Fibroblast of lung (primary cell): ENCODE results near the gene SERF1B. TPM values are rescaled to one million over a fixed set of nuclear protein-coding genes. Genes with fewer than 3 reads are reported as not detected.
"Not testable (repeated sequence)": the region's sequence is repeated elsewhere in the genome, so short reads cannot be mapped to it uniquely, and the experiment has no call there.

ENCODE experiments used
- DNase-seq, 2 donors: peaks; one replicate each; pipeline versions ENCODE4 v3.0.0 to v3.0.0-alpha.2; 2010; ENCODE audit warnings: low read depth in 2 of 2
- H2AFZ ChIP-seq: 2 replicates; pipeline ENCODE4 v1.5.1; 2012; ENCODE audit warnings: low read length, control low read depth, inconsistent platforms
- H3K27ac ChIP-seq: 2 replicates; pipeline ENCODE4 v1.5.1; 2011; ENCODE audit warnings: low read length, control low read depth; ENCODE audit not compliant: insufficient read depth
- H3K27me3 ChIP-seq: 2 replicates; pipeline ENCODE4 v1.5.1; 2011; ENCODE audit warnings: mild to moderate bottlenecking, low read length; ENCODE audit not compliant: control insufficient read depth, insufficient read depth
- H3K36me3 ChIP-seq: 2 replicates; pipeline ENCODE4 v1.5.1; 2011; ENCODE audit warnings: low read length; ENCODE audit not compliant: control insufficient read depth, insufficient read depth
- H3K4me1 ChIP-seq: 2 replicates; pipeline ENCODE4 v1.5.1; 2011; ENCODE audit warnings: low read length; ENCODE audit not compliant: control insufficient read depth, insufficient read depth; ENCODE audit errors: extremely low read depth
- H3K4me2 ChIP-seq: 2 replicates; pipeline ENCODE4 v1.5.1; 2011; ENCODE audit warnings: low read length, control low read depth; ENCODE audit not compliant: insufficient read depth; ENCODE audit errors: extremely low read depth
- H3K4me3 ChIP-seq, 4 experiments: fragments of 200-600 bp in 1 of 4; sonication (generic) in 1 of 4; replicated peaks in 1 of 4; 2 replicates each; pipeline ENCODE4 v1.5.1; 2011 to 2016; ENCODE audit warnings: low read length in 4 of 4, low read depth in 3 of 4, mild to moderate bottlenecking in 3 of 4, control low read depth in 2 of 4, inconsistent platforms in 1 of 4, mixed read lengths in 1 of 4; ENCODE audit not compliant: insufficient read depth in 1 of 4; ENCODE audit errors: control extremely low read depth in 1 of 4
- H3K79me2 ChIP-seq: 2 replicates; pipeline ENCODE4 v1.5.1; 2012; ENCODE audit warnings: mild to moderate bottlenecking, low read length, inconsistent platforms; ENCODE audit not compliant: control insufficient read depth, insufficient read depth
- H3K9ac ChIP-seq: 2 replicates; pipeline ENCODE4 v1.5.1; 2011; ENCODE audit warnings: mild to moderate bottlenecking, low read length, control low read depth; ENCODE audit not compliant: insufficient read depth
- H3K9me3 ChIP-seq: 2 replicates; pipeline ENCODE4 v1.5.1; 2012; ENCODE audit warnings: low read depth, low read length; ENCODE audit not compliant: control insufficient read depth, insufficient read depth
- H4K20me1 ChIP-seq: 2 replicates; pipeline ENCODE4 v1.5.1; 2011; ENCODE audit warnings: low read length; ENCODE audit not compliant: control insufficient read depth, insufficient read depth; ENCODE audit errors: extremely low read depth
- polyA plus RNA-seq, 2 donors: library from polyadenylated mRNA; depleted of rRNA in 1 of 2; stranded (reverse) in 1 of 2; unstranded in 1 of 2; fragments of >200 nt; gene quantifications; 2 replicates each; pipeline ENCODE4 v1.2.1, GENCODE V29; 2011 to 2012; ENCODE audit warnings: missing spikeins in 1 of 2
- total RNA-seq: library from RNA; depleted of rRNA; stranded (reverse); fragments of >200 nt; gene quantifications from 2 replicates; pipeline ENCODE4 v1.2.1, GENCODE V29; 2014

The SERF1B gene
- total and polyA plus RNA-seq, 2 donors (not counting 1 experiment from before 2014, with no cell fraction given): 19.8 to 38.5 TPM

GRCh38 chr5:70049790-70050142 is 24.7 kb downstream of the SERF1B start:
- not testable (repeated sequence) for H3K36me3 ChIP-seq, H3K9ac ChIP-seq, H3K4me3 ChIP-seq, DNase-seq, H3K9me3 ChIP-seq, H2AFZ ChIP-seq, H3K27me3 ChIP-seq, H3K4me1 ChIP-seq, H4K20me1 ChIP-seq, H3K27ac ChIP-seq, H3K4me2 ChIP-seq, H3K79me2 ChIP-seq

- not testable (repeated sequence) for H3K4me1 ChIP-seq, H3K9ac ChIP-seq, H2AFZ ChIP-seq, DNase-seq, H4K20me1 ChIP-seq, H3K9me3 ChIP-seq, H3K27ac ChIP-seq, H3K4me3 ChIP-seq, H3K4me2 ChIP-seq, H3K36me3 ChIP-seq, H3K27me3 ChIP-seq, H3K79me2 ChIP-seq
These were observed 31.4 kb downstream of the SERF1B start for GRCh38 chr5:70056289-70056942.

GRCh38 chr5:70057140-70057539 is 32.1 kb downstream of the SERF1B start:
- H3K27ac ChIP-seq, H3K4me2 ChIP-seq, H3K36me3 ChIP-seq, H4K20me1 ChIP-seq, H3K27me3 ChIP-seq, H3K9ac ChIP-seq, H3K4me1 ChIP-seq, H2AFZ ChIP-seq, H3K9me3 ChIP-seq, H3K4me3 ChIP-seq, H3K79me2 ChIP-seq, DNase-seq: not testable (repeated sequence)

- H4K20me1 ChIP-seq, DNase-seq: not testable (repeated sequence)
These were observed 52.6 kb downstream of the SERF1B start for GRCh38 chr5:70077632-70078031.

GRCh38 chr5:70088907-70089464 is 63.9 kb downstream of the SERF1B start:
- not testable (repeated sequence) for H2AFZ ChIP-seq, H3K9ac ChIP-seq, DNase-seq, H3K27ac ChIP-seq, H3K4me3 ChIP-seq, H3K9me3 ChIP-seq, H3K4me2 ChIP-seq, H3K36me3 ChIP-seq, H4K20me1 ChIP-seq, H3K4me1 ChIP-seq, H3K27me3 ChIP-seq, H3K79me2 ChIP-seq

More at GRCh38 chr5:70077632-70078031, 52.6 kb downstream of the SERF1B start:
- H3K9me3 ChIP-seq, H2AFZ ChIP-seq, H3K4me3 ChIP-seq, H3K27ac ChIP-seq, H3K36me3 ChIP-seq, H3K9ac ChIP-seq, H3K79me2 ChIP-seq, H3K27me3 ChIP-seq, H3K4me2 ChIP-seq, H3K4me1 ChIP-seq: not testable (repeated sequence)

- H3K4me3 ChIP-seq, H4K20me1 ChIP-seq, H3K27me3 ChIP-seq, H2AFZ ChIP-seq, H3K9ac ChIP-seq, H3K36me3 ChIP-seq, H3K4me2 ChIP-seq, H3K79me2 ChIP-seq, DNase-seq, H3K9me3 ChIP-seq, H3K4me1 ChIP-seq, H3K27ac ChIP-seq: not testable (repeated sequence)
These were observed 66.7 kb downstream of the SERF1B start for GRCh38 chr5:70091776-70092175.
